MM.1S (cell line): ENCODE data around the gene TSHZ1.

Experiments
- EZH2phosphoT487 ChIP-seq: fragments of 300-600 bp; sonication (generic); IDR thresholded peaks from 2 replicates; pipeline ENCODE4 v1.6.1; 2018; ENCODE audit warnings: antibody characterized with exemption, low read length
- TF ChIP-seq, protein P1 (sequence below): fragments of 300-600 bp; sonication (generic); IDR thresholded peaks from 2 replicates; pipeline ENCODE4 v1.5.1; 2016; ENCODE audit warnings: antibody characterized with exemption, low read length, mixed read lengths

DNA sequence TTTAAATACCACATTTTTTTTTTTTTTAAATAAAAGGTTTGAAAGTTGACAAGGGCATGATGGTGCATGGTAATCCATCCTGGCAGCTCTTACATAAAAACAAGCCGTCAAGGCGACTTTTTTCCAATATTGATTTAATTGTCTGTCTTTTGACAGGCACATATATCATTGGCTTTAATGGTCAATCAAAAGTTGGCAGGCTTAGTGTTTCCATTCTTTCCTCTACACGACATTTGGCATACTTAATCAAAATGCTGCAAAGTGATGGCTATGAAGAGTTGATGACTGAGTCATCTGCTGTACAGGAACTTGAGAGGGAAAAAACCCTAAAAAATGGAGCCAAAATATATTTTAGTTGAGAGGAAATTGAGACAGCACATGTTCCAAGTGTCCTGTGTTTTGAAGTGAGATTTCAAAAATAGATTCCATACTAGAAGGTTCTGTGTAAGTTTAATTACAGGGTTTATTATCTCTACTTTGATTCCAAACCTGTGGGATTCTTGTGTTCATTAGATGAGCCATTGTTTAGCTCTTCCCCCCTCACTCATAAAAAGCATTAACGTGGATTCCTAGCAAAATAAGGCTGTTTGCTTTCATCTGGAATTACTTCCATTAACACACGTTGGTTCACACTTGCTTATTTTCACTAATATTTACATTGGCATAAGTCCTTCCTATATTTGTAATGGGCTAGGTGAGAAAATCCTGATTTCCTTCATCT, 3.2 kb downstream of the TSHZ1 start:
- TF ChIP-seq, protein P1, sequence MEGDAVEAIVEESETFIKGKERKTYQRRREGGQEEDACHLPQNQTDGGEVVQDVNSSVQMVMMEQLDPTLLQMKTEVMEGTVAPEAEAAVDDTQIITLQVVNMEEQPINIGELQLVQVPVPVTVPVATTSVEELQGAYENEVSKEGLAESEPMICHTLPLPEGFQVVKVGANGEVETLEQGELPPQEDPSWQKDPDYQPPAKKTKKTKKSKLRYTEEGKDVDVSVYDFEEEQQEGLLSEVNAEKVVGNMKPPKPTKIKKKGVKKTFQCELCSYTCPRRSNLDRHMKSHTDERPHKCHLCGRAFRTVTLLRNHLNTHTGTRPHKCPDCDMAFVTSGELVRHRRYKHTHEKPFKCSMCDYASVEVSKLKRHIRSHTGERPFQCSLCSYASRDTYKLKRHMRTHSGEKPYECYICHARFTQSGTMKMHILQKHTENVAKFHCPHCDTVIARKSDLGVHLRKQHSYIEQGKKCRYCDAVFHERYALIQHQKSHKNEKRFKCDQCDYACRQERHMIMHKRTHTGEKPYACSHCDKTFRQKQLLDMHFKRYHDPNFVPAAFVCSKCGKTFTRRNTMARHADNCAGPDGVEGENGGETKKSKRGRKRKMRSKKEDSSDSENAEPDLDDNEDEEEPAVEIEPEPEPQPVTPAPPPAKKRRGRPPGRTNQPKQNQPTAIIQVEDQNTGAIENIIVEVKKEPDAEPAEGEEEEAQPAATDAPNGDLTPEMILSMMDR, result no peak
- no peak for TF ChIP-seq EZH2phosphoT487
